ENCODE measurements around the gene CRCP.

GRCh38 chr7:66198956-66199355 is 84.3 kb downstream of the CRCP start:
- no peak for TF ChIP-seq CTCF (IDR thresholded peaks at IDR 0.05 in 8 of 11, conservative IDR thresholded peaks at IDR 0.05 in 3 of 11)
- no peak for TF ChIP-seq POLR2AphosphoS5 (IDR thresholded peaks at IDR 0.05)
- no peak for TF ChIP-seq POLR2A (IDR thresholded peaks at IDR 0.05)

Data from spleen (tissue), 7 donors.